Upper lobe of left lung (tissue), 4 donors: ENCODE results near the gene ZNF333.

ENCODE experiments used
- EP300 ChIP-seq, 4 donors: sonication (generic); formaldehyde crosslinking; IDR thresholded peaks; one replicate each; pipeline ENCODE4 v1.5.1; 2017; ENCODE audit warnings: antibody characterized with exemption in 4 of 4, control low read depth in 2 of 4
- POLR2A ChIP-seq, 4 donors: fragments of 450-650 bp; IDR thresholded peaks; one replicate each; pipeline ENCODE4 v1.5.1; 2016 to 2017; ENCODE audit warnings: antibody characterized with exemption in 4 of 4, mild to moderate bottlenecking in 2 of 4
- POLR2AphosphoS5 ChIP-seq, 2 donors: sonication (generic); formaldehyde crosslinking; IDR thresholded peaks; one replicate each; pipeline ENCODE4 v1.5.1; 2017; ENCODE audit warnings: antibody characterized with exemption in 2 of 2
- TF ChIP-seq, protein P1 (sequence below), 6 experiments: fragments of 450-650 bp in 4 of 6; fragments of 200-600 bp in 2 of 6; sonication (generic) in 2 of 6; IDR thresholded peaks; one replicate each; pipeline ENCODE4 v1.5.1; 2016 to 2019; ENCODE audit warnings: antibody characterized with exemption in 6 of 6

DNA sequence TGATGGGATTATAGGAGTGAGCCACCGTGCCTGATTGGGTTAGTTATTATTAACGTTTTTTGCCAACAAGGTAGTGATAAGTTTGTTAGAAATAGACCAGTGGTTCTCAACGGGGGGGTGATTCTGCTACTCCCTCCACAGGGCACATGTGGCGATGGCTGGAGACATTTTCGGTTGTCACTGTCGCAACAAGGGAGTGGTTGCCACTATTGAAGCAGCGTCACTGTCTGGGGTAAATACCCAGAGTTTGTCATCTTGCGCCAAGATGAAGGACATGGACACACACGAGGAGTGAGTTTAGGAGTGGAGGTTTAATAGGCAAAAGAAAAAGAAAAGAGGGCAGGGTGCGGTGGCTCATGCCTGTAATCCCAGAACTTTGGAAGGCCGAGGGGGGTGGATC is 34.1 kb upstream of the ZNF333 start:
- TF ChIP-seq, protein P1, sequence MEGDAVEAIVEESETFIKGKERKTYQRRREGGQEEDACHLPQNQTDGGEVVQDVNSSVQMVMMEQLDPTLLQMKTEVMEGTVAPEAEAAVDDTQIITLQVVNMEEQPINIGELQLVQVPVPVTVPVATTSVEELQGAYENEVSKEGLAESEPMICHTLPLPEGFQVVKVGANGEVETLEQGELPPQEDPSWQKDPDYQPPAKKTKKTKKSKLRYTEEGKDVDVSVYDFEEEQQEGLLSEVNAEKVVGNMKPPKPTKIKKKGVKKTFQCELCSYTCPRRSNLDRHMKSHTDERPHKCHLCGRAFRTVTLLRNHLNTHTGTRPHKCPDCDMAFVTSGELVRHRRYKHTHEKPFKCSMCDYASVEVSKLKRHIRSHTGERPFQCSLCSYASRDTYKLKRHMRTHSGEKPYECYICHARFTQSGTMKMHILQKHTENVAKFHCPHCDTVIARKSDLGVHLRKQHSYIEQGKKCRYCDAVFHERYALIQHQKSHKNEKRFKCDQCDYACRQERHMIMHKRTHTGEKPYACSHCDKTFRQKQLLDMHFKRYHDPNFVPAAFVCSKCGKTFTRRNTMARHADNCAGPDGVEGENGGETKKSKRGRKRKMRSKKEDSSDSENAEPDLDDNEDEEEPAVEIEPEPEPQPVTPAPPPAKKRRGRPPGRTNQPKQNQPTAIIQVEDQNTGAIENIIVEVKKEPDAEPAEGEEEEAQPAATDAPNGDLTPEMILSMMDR (IDR thresholded peaks at IDR 0.05): no peak
- TF ChIP-seq EP300 (IDR thresholded peaks at IDR 0.05): no peak
- no peak for TF ChIP-seq POLR2AphosphoS5 (IDR thresholded peaks at IDR 0.05)
- no peak for TF ChIP-seq POLR2A (IDR thresholded peaks at IDR 0.05)
